Measurements from ENCODE around the gene MKNK2. TPM values are rescaled to one million over a fixed set of nuclear protein-coding genes. Genes with fewer than 3 reads are reported as not detected.

MKNK2 gene
- total and polyA plus RNA-seq, 12 donors = 107 to 260 (median 144) TPM

- H3K4me3 ChIP-seq = no peak overlapping the region
- H3K27ac ChIP-seq = peak overlapping the region in 9 of 10 donors; percentile 51 to 100 (median 95)
- H3K36me3 ChIP-seq = peaks cover 0 to 62% (median 7%) of the 10 kb centered on the region in 9 donors
- ATAC-seq (no peak), DNase-seq (no peak)
- TF ChIP-seq, protein P1, sequence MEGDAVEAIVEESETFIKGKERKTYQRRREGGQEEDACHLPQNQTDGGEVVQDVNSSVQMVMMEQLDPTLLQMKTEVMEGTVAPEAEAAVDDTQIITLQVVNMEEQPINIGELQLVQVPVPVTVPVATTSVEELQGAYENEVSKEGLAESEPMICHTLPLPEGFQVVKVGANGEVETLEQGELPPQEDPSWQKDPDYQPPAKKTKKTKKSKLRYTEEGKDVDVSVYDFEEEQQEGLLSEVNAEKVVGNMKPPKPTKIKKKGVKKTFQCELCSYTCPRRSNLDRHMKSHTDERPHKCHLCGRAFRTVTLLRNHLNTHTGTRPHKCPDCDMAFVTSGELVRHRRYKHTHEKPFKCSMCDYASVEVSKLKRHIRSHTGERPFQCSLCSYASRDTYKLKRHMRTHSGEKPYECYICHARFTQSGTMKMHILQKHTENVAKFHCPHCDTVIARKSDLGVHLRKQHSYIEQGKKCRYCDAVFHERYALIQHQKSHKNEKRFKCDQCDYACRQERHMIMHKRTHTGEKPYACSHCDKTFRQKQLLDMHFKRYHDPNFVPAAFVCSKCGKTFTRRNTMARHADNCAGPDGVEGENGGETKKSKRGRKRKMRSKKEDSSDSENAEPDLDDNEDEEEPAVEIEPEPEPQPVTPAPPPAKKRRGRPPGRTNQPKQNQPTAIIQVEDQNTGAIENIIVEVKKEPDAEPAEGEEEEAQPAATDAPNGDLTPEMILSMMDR (IDR thresholded peaks at IDR 0.05) = no peak
- WGBS, 2 donors = 76 to 79% methylated on average over 5 to 6 of the region's 6 CpGs
- intact Hi-C loops (cut with DNase I) = no loop called here
- no peaks in the 10 kb centered on the region for H3K27me3 ChIP-seq
- no peaks in the 10 kb centered on the region for H3K9me3 ChIP-seq
- peaks cover 75 to 91% (median 85%) of the 10 kb centered on the region in 9 donors for H3K4me1 ChIP-seq
These were observed 4.0 kb downstream of the MKNK2 start for GRCh38 chr19:2047076-2047448.

DNA sequence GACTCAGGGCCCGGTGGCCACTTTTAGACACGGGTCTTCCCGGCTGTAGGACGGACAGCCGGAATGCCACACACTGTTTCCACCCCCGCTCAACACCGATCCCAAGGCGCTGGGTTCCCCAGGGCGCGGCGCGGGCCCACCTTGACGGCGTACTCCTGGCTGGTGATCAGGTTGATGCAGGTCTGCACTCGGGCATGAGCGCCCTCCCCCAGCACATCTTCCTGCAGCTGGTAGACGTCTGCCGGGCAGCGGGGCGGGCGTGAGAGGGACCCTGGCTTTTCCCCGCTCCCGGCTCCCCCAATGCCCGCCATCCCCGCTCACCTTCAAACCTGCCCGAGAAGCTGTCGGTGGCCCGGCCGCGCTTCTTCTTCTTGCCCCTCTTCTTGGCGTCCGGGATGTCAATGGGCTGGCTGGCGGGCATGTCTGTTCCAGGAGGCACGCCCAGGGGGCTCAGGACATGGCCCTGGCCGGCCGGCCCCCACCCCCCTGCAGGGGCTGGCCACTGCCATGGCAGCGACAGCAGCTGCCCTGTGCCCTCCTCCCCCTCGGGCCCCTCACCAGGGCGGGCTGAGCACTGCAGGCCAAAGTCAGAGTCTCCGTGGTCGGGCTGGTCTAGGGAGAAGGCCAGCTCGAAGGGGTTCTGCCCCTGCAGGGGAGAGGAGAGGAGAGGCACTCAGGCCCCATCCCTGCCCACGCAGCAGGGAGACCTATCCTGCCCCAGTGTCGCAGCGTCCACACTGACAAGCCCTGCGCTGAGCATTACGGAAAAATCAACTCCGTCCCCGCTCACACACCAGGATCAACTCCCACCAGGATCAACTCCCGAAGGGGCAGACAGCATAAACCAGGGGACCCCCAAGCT, 4.8 kb downstream of the MKNK2 start:
- ATAC-seq (no peak), DNase-seq (no peak)
- TF ChIP-seq, protein P1 (IDR thresholded peaks at IDR 0.05) = no peak
- intact Hi-C loops (cut with DNase I) = no loop called here
- Histone ChIP-seq H3K4me1 (peaks cover 73 to 91% (median 85%) of the 10 kb centered on the region in 9 donors), H3K36me3 (peaks cover 0 to 68% (median 12%) of the 10 kb centered on the region in 9 donors), H3K27me3 (no peaks in the 10 kb centered on the region), H3K4me3 (peak overlapping the region in 1 of 10 donors; percentile 4), H3K9me3 (no peaks in the 10 kb centered on the region), H3K27ac (peak overlapping the region; percentile 58 to 100 (median 93))
- 88 to 91% methylated on average over 48 to 50 of the region's 50 CpGs for WGBS, 2 donors

- H3K27me3 ChIP-seq = no peaks in the 10 kb centered on the region
- peak overlapping the region in 1 of 10 donors; percentile 4 for H3K4me3 ChIP-seq
- WGBS, 2 donors = 36 to 37% methylated on average over 14 of the region's 14 CpGs
- ATAC-seq (no peak), DNase-seq (peak in 1 of 2 donors; percentile 58)
- intact Hi-C loops (cut with DNase I) = no loop called here
- H3K9me3 ChIP-seq = no peaks in the 10 kb centered on the region
- peaks cover 78 to 96% (median 92%) of the 10 kb centered on the region in 9 donors for H3K4me1 ChIP-seq
- peak overlapping the region; percentile 58 to 100 (median 88) for H3K27ac ChIP-seq
- H3K36me3 ChIP-seq = peaks cover 0 to 75% (median 17%) of the 10 kb centered on the region in 9 donors
- TF ChIP-seq, protein P1 (IDR thresholded peaks at IDR 0.05) = no peak
These were observed 5.5 kb downstream of the MKNK2 start for GRCh38 chr19:2045501-2046045.

DNA sequence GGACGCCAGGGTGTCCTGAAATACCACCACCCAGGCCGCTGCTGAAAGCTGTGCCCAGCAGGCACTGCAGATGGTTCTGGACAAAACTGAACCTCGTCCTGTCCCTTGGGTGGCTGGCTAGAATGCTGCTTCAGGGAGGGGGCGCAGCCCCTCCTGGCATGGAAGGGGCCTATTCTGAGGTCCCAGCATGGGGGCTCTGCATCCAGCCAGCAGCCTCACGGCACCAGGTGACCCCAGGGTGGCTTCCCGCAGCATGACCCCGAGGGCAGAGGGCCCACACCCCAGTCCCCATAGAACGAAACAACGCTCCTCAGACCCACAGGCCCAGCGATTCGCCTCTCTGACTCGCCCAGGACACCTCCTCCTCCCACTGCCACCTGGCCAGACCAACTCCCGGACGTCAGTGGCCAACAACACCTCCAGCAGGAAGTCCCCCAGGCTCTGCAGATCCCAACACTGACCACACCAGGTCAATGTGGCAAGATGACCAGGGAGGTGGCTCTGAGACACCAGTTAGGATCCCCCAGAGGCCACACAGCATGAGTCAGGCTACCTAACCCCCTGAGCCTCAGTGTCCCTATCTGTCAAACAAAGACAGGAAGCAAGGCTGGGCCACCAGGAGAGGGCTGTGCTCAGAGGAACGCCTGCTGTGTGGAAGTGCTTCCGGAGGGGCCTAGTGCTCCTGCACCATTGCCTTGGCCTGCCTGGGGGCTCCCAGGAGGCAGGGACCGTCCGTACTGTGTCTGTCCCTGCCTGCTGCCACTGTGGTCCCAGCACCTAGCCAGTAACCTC, 6.1 kb downstream of the MKNK2 start:
- 81 to 82% methylated on average over 18 of the region's 18 CpGs for WGBS, 2 donors
- ATAC-seq (no peak), DNase-seq (no peak)
- H3K36me3 ChIP-seq = peaks cover 0 to 81% (median 24%) of the 10 kb centered on the region in 9 donors
- H3K4me1 ChIP-seq = peaks cover 85 to 100% (median 98%) of the 10 kb centered on the region in 9 donors
- TF ChIP-seq, protein P1 (IDR thresholded peaks at IDR 0.05) = no peak
- no peak overlapping the region for H3K4me3 ChIP-seq
- intact Hi-C loops (cut with DNase I) = no loop called here
- H3K27ac ChIP-seq = peak overlapping the region; percentile 58 to 100 (median 90)
- no peaks in the 10 kb centered on the region for H3K9me3 ChIP-seq
- H3K27me3 ChIP-seq = no peaks in the 10 kb centered on the region

Data from heart right ventricle (tissue), 16 donors.